Progenitor cell of endocrine pancreas (in vitro differentiated cells): Measurements from ENCODE around the gene GLT6D1. TPM values are rescaled to one million over a fixed set of nuclear protein-coding genes. Genes with fewer than 3 reads are reported as not detected.

ENCODE experiments used
- DNase-seq: peaks from one replicate; pipeline ENCODE4 v3.0.0; 2021; ENCODE audit warnings: low spot score; ENCODE audit not compliant: unreplicated experiment
- H3K27ac Mint-ChIP-seq: 2 replicates; pipeline ENCODE4 v1.8.0; 2021; ENCODE audit warnings: mild to moderate bottlenecking, moderate library complexity, mixed read lengths
- H3K27me3 Mint-ChIP-seq: 2 replicates; pipeline ENCODE4 v1.8.0; 2021; ENCODE audit warnings: mixed read lengths
- H3K36me3 Mint-ChIP-seq: 2 replicates; pipeline ENCODE4 v1.8.0; 2022; ENCODE audit warnings: mixed read lengths; ENCODE audit not compliant: insufficient read depth
- H3K4me1 Mint-ChIP-seq: 2 replicates; pipeline ENCODE4 v1.8.0; 2021; ENCODE audit warnings: low read depth, mixed read lengths
- H3K4me3 Mint-ChIP-seq: 2 replicates; pipeline ENCODE4 v1.8.0; 2021; ENCODE audit warnings: low read depth, mild to moderate bottlenecking, moderate library complexity, mixed read lengths
- H3K9me3 Mint-ChIP-seq: 2 replicates; pipeline ENCODE4 v1.8.0; 2021; ENCODE audit warnings: low read depth, mixed read lengths
- CTCF ChIP-seq: fragments of 200-600 bp; sonication (generic); IDR thresholded peaks from one replicate; pipeline ENCODE4 v1.5.0; 2021; ENCODE audit warnings: antibody characterized with exemption, mild to moderate bottlenecking; ENCODE audit not compliant: unreplicated experiment
- total RNA-seq: library from RNA; stranded (reverse); gene quantifications from 2 replicates; pipeline ENCODE4 v1.2.1, GENCODE V29; 2021

Gene GLT6D1
- total RNA-seq, 1 donor from 2014 or later: not detected

GRCh38 chr9:135575995-135576631 lies 63.2 kb downstream of the GLT6D1 start:
- no peak for DNase-seq
- H3K4me3 Mint-ChIP-seq: no peak overlapping the region
- H3K27me3 Mint-ChIP-seq: peaks cover 7% of the 10 kb centered on the region
- H3K9me3 Mint-ChIP-seq: peaks cover under 1% of the 10 kb centered on the region
- TF ChIP-seq CTCF: no peak
- no peak overlapping the region for H3K27ac Mint-ChIP-seq
- no peaks in the 10 kb centered on the region for H3K4me1 Mint-ChIP-seq
- H3K36me3 Mint-ChIP-seq: no peaks in the 10 kb centered on the region

DNA sequence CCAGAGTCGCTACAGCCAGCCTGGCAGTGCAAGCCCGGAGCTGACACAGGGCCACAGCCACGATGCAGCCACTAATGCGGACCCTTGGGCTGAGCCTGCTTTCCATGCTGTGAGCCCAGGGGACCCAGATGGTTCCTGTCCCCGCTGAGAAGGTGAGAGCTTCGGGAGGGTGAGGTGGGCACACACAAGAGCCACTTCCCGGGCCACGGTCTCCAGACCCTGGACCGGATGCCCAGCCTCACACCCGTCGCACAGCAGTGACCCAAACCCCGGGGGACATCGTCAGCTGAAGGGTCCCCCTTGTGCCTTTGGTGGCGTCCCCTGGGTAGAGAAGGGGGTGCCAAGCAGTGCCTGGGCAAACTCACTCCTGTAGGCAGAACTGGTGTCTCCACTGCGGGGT lies 64.4 kb downstream of the GLT6D1 start:
- no peak for TF ChIP-seq CTCF
- DNase-seq: no peak
- Mint-ChIP-seq H3K36me3 (no peaks in the 10 kb centered on the region), H3K27ac (no peak overlapping the region), H3K4me3 (no peak overlapping the region), H3K4me1 (no peaks in the 10 kb centered on the region), H3K27me3 (peaks cover 2% of the 10 kb centered on the region), H3K9me3 (peaks cover 7% of the 10 kb centered on the region)

DNA sequence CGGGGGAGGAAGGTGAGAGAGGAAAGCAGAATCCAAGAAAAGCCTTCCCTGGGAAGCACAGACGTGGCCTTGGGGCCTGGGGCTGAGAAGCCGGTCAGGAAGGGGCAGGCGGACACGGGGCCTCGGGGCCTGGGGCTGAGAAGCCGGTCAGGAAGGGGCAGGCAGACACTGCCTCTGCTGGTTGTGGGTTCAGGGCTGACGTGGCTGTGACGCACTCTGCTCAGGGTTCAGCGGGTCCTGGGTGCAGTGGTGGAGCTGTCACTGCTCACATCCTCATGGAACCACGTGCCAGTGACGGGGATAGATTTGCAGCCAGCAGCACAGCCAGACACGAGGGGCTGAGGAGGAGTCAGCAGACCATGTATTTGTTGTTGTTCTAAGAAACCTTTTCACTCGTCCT lies 65.0 kb downstream of the GLT6D1 start:
- DNase-seq: no peak
- no peak overlapping the region for H3K27ac Mint-ChIP-seq
- no peak for TF ChIP-seq CTCF
- peaks cover 3% of the 10 kb centered on the region for H3K27me3 Mint-ChIP-seq
- no peak overlapping the region for H3K4me3 Mint-ChIP-seq
- no peaks in the 10 kb centered on the region for H3K4me1 Mint-ChIP-seq
- H3K9me3 Mint-ChIP-seq: peaks cover 13% of the 10 kb centered on the region
- H3K36me3 Mint-ChIP-seq: no peaks in the 10 kb centered on the region

Other genes with a start within 250 kb of the GLT6D1 start
- gene PPP1R26, start 159.8 kb downstream of the GLT6D1 start, total RNA-seq: 48.3 and 50.2 TPM in 2 replicates
- 36.5 and 40.0 TPM in 2 replicates for gene MRPS2, start 138.9 kb downstream of the GLT6D1 start, total RNA-seq
- not detected in 2 replicates for gene LCN1, start 118.1 kb downstream of the GLT6D1 start, total RNA-seq
- not detected in 2 replicates for gene OBP2A, start 93.4 kb downstream of the GLT6D1 start, total RNA-seq
- gene PAEP, start 77.8 kb downstream of the GLT6D1 start, total RNA-seq: not detected in 2 replicates
- 0.57 and 1.5 TPM in 2 replicates for gene LCN9, start 23.8 kb upstream of the GLT6D1 start, total RNA-seq
- gene SOHLH1, start 59.9 kb upstream of the GLT6D1 start, total RNA-seq: not detected in 2 replicates
- 0.16 TPM in 1 of 2 replicates, not detected in the other for gene KCNT1, start 62.6 kb upstream of the GLT6D1 start, total RNA-seq